ENCODE data around the gene MPRIP.
"Not testable (repeated sequence)": the region's sequence is repeated elsewhere in the genome, so short reads cannot be mapped to it uniquely, and the experiment has no call there.

MPRIP gene

GRCh38 chr17:17191346-17191792, 149.1 kb downstream of the MPRIP start:
- H3K4me2 ChIP-seq (ENCODE audit: low read length), result no peak overlapping the region
- H3K27me3 ChIP-seq (ENCODE audit: control insufficient read depth, insufficient read depth, low read length), result no peaks in the 10 kb centered on the region
- H3K79me2 ChIP-seq, result no peaks in the 10 kb centered on the region
- H3K4me3 ChIP-seq (ENCODE audit: low read depth, low read length), result no peak overlapping the region
- H3K9me3 ChIP-seq (ENCODE audit: control insufficient read depth, low read length), result no peaks in the 10 kb centered on the region
- no peak overlapping the region for H2AFZ ChIP-seq
- H3K4me1 ChIP-seq, result no peaks in the 10 kb centered on the region
- H3K9ac ChIP-seq, result no peak overlapping the region
- no peak overlapping the region for H3K27ac ChIP-seq
- TF ChIP-seq, protein P1, sequence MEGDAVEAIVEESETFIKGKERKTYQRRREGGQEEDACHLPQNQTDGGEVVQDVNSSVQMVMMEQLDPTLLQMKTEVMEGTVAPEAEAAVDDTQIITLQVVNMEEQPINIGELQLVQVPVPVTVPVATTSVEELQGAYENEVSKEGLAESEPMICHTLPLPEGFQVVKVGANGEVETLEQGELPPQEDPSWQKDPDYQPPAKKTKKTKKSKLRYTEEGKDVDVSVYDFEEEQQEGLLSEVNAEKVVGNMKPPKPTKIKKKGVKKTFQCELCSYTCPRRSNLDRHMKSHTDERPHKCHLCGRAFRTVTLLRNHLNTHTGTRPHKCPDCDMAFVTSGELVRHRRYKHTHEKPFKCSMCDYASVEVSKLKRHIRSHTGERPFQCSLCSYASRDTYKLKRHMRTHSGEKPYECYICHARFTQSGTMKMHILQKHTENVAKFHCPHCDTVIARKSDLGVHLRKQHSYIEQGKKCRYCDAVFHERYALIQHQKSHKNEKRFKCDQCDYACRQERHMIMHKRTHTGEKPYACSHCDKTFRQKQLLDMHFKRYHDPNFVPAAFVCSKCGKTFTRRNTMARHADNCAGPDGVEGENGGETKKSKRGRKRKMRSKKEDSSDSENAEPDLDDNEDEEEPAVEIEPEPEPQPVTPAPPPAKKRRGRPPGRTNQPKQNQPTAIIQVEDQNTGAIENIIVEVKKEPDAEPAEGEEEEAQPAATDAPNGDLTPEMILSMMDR (IDR thresholded peaks at IDR 0.05), result no peak
- no peaks in the 10 kb centered on the region for H3K36me3 ChIP-seq (ENCODE audit: control insufficient read depth, insufficient read depth, low read length)

- Histone ChIP-seq H3K4me2 (ENCODE audit: low read length) (no peak overlapping the region), H3K4me3 (ENCODE audit: low read depth, low read length) (no peak overlapping the region), H3K27ac (no peak overlapping the region), H3K9me3 (ENCODE audit: control insufficient read depth, low read length) (no peaks in the 10 kb centered on the region), H3K36me3 (ENCODE audit: control insufficient read depth, insufficient read depth, low read length) (no peaks in the 10 kb centered on the region), H3K79me2 (no peaks in the 10 kb centered on the region), H2AFZ (no peak overlapping the region), H3K27me3 (ENCODE audit: control insufficient read depth, insufficient read depth, low read length) (no peaks in the 10 kb centered on the region), H3K4me1 (no peaks in the 10 kb centered on the region), H3K9ac (no peak overlapping the region)
- TF ChIP-seq, protein P1 (IDR thresholded peaks at IDR 0.05), result no peak
Measured at GRCh38 chr17:17191961-17192381, 149.7 kb downstream of the MPRIP start.

DNA sequence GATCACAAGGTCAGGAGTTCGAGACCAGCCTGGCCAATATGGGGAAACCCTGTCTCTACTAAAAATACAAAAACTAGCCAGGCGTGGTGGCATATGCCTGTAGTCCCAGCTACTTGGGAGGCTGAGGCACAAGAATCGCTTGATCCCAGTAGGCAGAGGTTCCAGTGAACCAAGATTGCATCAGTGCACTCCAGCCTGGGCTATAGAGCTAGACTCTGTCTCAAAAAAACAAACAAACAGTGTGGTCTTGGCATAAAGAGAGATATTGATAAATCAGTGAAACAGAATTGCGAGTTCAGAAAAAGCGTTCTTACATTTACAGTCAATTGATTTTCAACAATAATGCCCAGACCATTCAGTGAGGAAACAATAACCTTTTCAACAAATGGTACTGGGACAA, 153.2 kb downstream of the MPRIP start:
- not testable (repeated sequence) for H3K9ac ChIP-seq; H3K27ac ChIP-seq; H2AFZ ChIP-seq; H3K27me3 ChIP-seq (ENCODE audit: control insufficient read depth, insufficient read depth, low read length); H3K4me1 ChIP-seq; H3K36me3 ChIP-seq (ENCODE audit: control insufficient read depth, insufficient read depth, low read length); H3K4me3 ChIP-seq (ENCODE audit: low read depth, low read length); H3K79me2 ChIP-seq; H3K9me3 ChIP-seq (ENCODE audit: control insufficient read depth, low read length); H3K4me2 ChIP-seq (ENCODE audit: low read length)

DNA sequence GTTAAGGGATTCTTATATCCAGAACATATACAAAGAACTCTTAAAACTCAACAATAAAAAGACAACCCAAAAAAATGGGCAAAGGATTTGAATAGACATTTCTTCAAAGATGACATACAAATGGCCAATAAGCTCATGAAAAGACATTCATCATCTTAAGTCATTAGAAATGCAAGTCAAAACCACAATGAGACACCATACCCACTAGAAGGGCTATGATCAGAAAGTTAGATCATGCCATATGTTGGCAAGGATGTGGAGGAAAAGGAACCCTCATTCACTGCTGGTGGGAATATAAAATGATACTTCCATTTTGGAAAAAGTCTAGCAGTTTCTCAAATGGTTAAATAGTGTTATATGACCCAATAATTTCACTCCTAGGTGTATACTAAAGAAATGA, 154.5 kb downstream of the MPRIP start:
- H3K9me3 ChIP-seq (ENCODE audit: control insufficient read depth, low read length), result no peaks in the 10 kb centered on the region
- H3K79me2 ChIP-seq, result no peaks in the 10 kb centered on the region
- H2AFZ ChIP-seq, result no peak overlapping the region
- no peak overlapping the region for H3K4me3 ChIP-seq (ENCODE audit: low read depth, low read length)
- TF ChIP-seq, protein P1 (IDR thresholded peaks at IDR 0.05), result no peak
- H3K9ac ChIP-seq, result no peak overlapping the region
- H3K27me3 ChIP-seq (ENCODE audit: control insufficient read depth, insufficient read depth, low read length), result no peaks in the 10 kb centered on the region
- no peak overlapping the region for H3K4me2 ChIP-seq (ENCODE audit: low read length)
- peaks cover 6% of the 10 kb centered on the region for H3K4me1 ChIP-seq
- H3K27ac ChIP-seq, result no peak overlapping the region
- H3K36me3 ChIP-seq (ENCODE audit: control insufficient read depth, insufficient read depth, low read length), result no peaks in the 10 kb centered on the region

GRCh38 chr17:17198281-17198680, 156.0 kb downstream of the MPRIP start:
- Histone ChIP-seq H3K4me2 (ENCODE audit: low read length) (no peak overlapping the region), H3K27ac (no peak overlapping the region), H3K27me3 (ENCODE audit: control insufficient read depth, insufficient read depth, low read length) (no peaks in the 10 kb centered on the region), H2AFZ (no peak overlapping the region), H3K79me2 (no peaks in the 10 kb centered on the region), H3K4me3 (ENCODE audit: low read depth, low read length) (no peak overlapping the region), H3K36me3 (ENCODE audit: control insufficient read depth, insufficient read depth, low read length) (no peaks in the 10 kb centered on the region), H3K9ac (no peak overlapping the region), H3K4me1 (peaks cover 6% of the 10 kb centered on the region), H3K9me3 (ENCODE audit: control insufficient read depth, low read length) (no peaks in the 10 kb centered on the region)
- TF ChIP-seq, protein P1 (IDR thresholded peaks at IDR 0.05), result no peak
